ENCODE results near the gene DOCK1.

- TF ChIP-seq CTCF (IDR thresholded peaks at IDR 0.05) = no peak
- no peak for TF ChIP-seq POLR2AphosphoS5 (IDR thresholded peaks at IDR 0.05)
- TF ChIP-seq POLR2A (IDR thresholded peaks at IDR 0.05) = no peak
- no peak for TF ChIP-seq EP300 (IDR thresholded peaks at IDR 0.05)
Observed at GRCh38 chr10:126955396-126955795, 50.2 kb downstream of the DOCK1 start.
